ENCODE measurements around the gene CDC42BPG.

The CDC42BPG gene

GRCh38 chr11:64827451-64827839 is 17.0 kb downstream of the CDC42BPG start:
- Histone ChIP-seq H3K36me3 (ENCODE audit: insufficient read depth, low read length) (no peaks in the 10 kb centered on the region), H3K79me2 (ENCODE audit: insufficient read depth, low read length) (no peaks in the 10 kb centered on the region), H3K9ac (ENCODE audit: low read depth, low read length, poor library complexity, severe bottlenecking) (no peak overlapping the region), H2AFZ (ENCODE audit: low read length) (no peak overlapping the region), H3K4me2 (ENCODE audit: low read depth, low read length, poor library complexity, severe bottlenecking) (no peak overlapping the region), H4K20me1 (ENCODE audit: insufficient read depth, low read length, poor library complexity, severe bottlenecking) (no peaks in the 10 kb centered on the region), H3K9me3 (ENCODE audit: insufficient read depth, low read depth, low read length) (no peaks in the 10 kb centered on the region), H3F3A (ENCODE audit: low read depth) (no peaks in the 10 kb centered on the region), H3K27me3 (ENCODE audit: insufficient read depth, low read length, poor library complexity, severe bottlenecking) (no peaks in the 10 kb centered on the region), H3K9me2 (replicated peaks; ENCODE audit: low read depth, low read length) (no peaks in the 10 kb centered on the region), H3K4me1 (ENCODE audit: insufficient read depth, low read length, poor library complexity, severe bottlenecking) (no peaks in the 10 kb centered on the region), H3K4me3 (ENCODE audit: low read length, poor library complexity, severe bottlenecking) (no peak overlapping the region)
- TF ChIP-seq EZH2phosphoT487 (IDR thresholded peaks at IDR 0.05; ENCODE audit: borderline replicate concordance): no peak
- TF ChIP-seq, protein P1, sequence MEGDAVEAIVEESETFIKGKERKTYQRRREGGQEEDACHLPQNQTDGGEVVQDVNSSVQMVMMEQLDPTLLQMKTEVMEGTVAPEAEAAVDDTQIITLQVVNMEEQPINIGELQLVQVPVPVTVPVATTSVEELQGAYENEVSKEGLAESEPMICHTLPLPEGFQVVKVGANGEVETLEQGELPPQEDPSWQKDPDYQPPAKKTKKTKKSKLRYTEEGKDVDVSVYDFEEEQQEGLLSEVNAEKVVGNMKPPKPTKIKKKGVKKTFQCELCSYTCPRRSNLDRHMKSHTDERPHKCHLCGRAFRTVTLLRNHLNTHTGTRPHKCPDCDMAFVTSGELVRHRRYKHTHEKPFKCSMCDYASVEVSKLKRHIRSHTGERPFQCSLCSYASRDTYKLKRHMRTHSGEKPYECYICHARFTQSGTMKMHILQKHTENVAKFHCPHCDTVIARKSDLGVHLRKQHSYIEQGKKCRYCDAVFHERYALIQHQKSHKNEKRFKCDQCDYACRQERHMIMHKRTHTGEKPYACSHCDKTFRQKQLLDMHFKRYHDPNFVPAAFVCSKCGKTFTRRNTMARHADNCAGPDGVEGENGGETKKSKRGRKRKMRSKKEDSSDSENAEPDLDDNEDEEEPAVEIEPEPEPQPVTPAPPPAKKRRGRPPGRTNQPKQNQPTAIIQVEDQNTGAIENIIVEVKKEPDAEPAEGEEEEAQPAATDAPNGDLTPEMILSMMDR (conservative IDR thresholded peaks at IDR 0.05; ENCODE audit: low read length): no peak

GRCh38 chr11:64826578-64827450 is 17.6 kb downstream of the CDC42BPG start:
- H3K4me2 ChIP-seq (ENCODE audit: low read depth, low read length, poor library complexity, severe bottlenecking): no peak overlapping the region
- H2AFZ ChIP-seq (ENCODE audit: low read length): no peak overlapping the region
- no peaks in the 10 kb centered on the region for H4K20me1 ChIP-seq (ENCODE audit: insufficient read depth, low read length, poor library complexity, severe bottlenecking)
- no peaks in the 10 kb centered on the region for H3K9me2 ChIP-seq (replicated peaks; ENCODE audit: low read depth, low read length)
- H3K36me3 ChIP-seq (ENCODE audit: insufficient read depth, low read length): no peaks in the 10 kb centered on the region
- no peak overlapping the region for H3K4me3 ChIP-seq (ENCODE audit: low read length, poor library complexity, severe bottlenecking)
- no peaks in the 10 kb centered on the region for H3K4me1 ChIP-seq (ENCODE audit: insufficient read depth, low read length, poor library complexity, severe bottlenecking)
- TF ChIP-seq, protein P1 (conservative IDR thresholded peaks at IDR 0.05; ENCODE audit: low read length): no peak
- TF ChIP-seq EZH2phosphoT487 (IDR thresholded peaks at IDR 0.05; ENCODE audit: borderline replicate concordance): no peak
- no peaks in the 10 kb centered on the region for H3K9me3 ChIP-seq (ENCODE audit: insufficient read depth, low read depth, low read length)
- no peak overlapping the region for H3K9ac ChIP-seq (ENCODE audit: low read depth, low read length, poor library complexity, severe bottlenecking)
- no peaks in the 10 kb centered on the region for H3K79me2 ChIP-seq (ENCODE audit: insufficient read depth, low read length)
- no peaks in the 10 kb centered on the region for H3F3A ChIP-seq (ENCODE audit: low read depth)
- H3K27me3 ChIP-seq (ENCODE audit: insufficient read depth, low read length, poor library complexity, severe bottlenecking): no peaks in the 10 kb centered on the region

GRCh38 chr11:64826062-64826461 is 18.4 kb downstream of the CDC42BPG start:
- Histone ChIP-seq H3K4me2 (ENCODE audit: low read depth, low read length, poor library complexity, severe bottlenecking) (no peak overlapping the region), H3K27me3 (ENCODE audit: insufficient read depth, low read length, poor library complexity, severe bottlenecking) (no peaks in the 10 kb centered on the region), H3K36me3 (ENCODE audit: insufficient read depth, low read length) (no peaks in the 10 kb centered on the region), H3K9ac (ENCODE audit: low read depth, low read length, poor library complexity, severe bottlenecking) (no peak overlapping the region), H4K20me1 (ENCODE audit: insufficient read depth, low read length, poor library complexity, severe bottlenecking) (no peaks in the 10 kb centered on the region), H2AFZ (ENCODE audit: low read length) (no peak overlapping the region), H3F3A (ENCODE audit: low read depth) (no peaks in the 10 kb centered on the region), H3K79me2 (ENCODE audit: insufficient read depth, low read length) (no peaks in the 10 kb centered on the region), H3K9me3 (ENCODE audit: insufficient read depth, low read depth, low read length) (no peaks in the 10 kb centered on the region), H3K4me1 (ENCODE audit: insufficient read depth, low read length, poor library complexity, severe bottlenecking) (no peaks in the 10 kb centered on the region), H3K4me3 (ENCODE audit: low read length, poor library complexity, severe bottlenecking) (no peak overlapping the region), H3K9me2 (replicated peaks; ENCODE audit: low read depth, low read length) (no peaks in the 10 kb centered on the region)
- TF ChIP-seq, protein P1 (conservative IDR thresholded peaks at IDR 0.05; ENCODE audit: low read length): no peak
- no peak for TF ChIP-seq EZH2phosphoT487 (IDR thresholded peaks at IDR 0.05; ENCODE audit: borderline replicate concordance)
